ENCODE results near the gene CACNA2D3.

CACNA2D3 gene

DNA sequence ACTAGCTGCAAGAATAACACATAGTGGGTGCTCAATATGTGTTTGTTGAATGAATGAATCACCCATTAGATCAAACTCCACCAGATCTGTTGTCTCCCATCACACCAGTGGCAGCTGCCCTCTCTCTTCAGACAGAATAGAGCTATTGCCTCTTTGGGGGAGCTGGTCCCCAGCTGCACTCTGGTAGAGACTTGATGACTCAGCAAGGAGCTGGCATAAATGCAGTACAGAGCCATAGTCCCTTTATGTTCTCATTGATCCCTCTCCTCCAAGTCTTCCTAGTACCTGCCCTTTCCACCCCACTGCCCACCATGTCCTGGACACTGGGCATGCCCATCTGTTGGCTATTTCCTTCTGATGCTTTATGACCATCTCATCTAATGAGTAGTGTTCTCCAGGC lies 443.6 kb downstream of the CACNA2D3 start:
- no peaks in the 10 kb centered on the region for H3K36me3 Mint-ChIP-seq (ENCODE audit: low read depth)
- H3K9me3 Mint-ChIP-seq, result no peaks in the 10 kb centered on the region
- H3K27me3 Mint-ChIP-seq, result peaks cover 3% of the 10 kb centered on the region
- no peak for DNase-seq
- H3K27ac Mint-ChIP-seq, result no peak overlapping the region
- no peaks in the 10 kb centered on the region for H3K4me1 Mint-ChIP-seq
- no peak for ATAC-seq
- no peak overlapping the region for H3K4me3 Mint-ChIP-seq

DNA sequence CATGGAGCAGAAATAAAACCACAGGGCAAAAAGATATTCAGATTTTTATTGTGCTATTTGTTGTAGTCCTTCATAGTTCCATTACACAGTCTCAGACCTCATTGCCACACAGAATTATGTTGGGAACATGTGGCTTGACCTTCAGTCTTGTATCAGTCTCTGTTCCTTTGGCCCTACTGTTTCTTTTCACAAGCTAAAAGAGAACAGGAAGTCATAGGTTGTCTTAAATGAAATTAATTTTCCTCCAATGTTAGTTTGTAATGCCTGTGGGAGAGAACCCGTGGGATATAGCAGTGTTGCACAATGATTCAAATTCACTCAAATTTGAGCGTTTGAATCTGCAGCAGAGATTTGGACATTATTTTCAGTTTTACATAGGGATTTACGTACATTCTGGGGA lies 445.6 kb downstream of the CACNA2D3 start:
- ATAC-seq, result no peak
- H3K27me3 Mint-ChIP-seq, result peaks cover 3% of the 10 kb centered on the region
- no peaks in the 10 kb centered on the region for H3K36me3 Mint-ChIP-seq (ENCODE audit: low read depth)
- no peak for DNase-seq
- no peak overlapping the region for H3K27ac Mint-ChIP-seq
- no peaks in the 10 kb centered on the region for H3K9me3 Mint-ChIP-seq
- H3K4me1 Mint-ChIP-seq, result no peaks in the 10 kb centered on the region
- no peak overlapping the region for H3K4me3 Mint-ChIP-seq

DNA sequence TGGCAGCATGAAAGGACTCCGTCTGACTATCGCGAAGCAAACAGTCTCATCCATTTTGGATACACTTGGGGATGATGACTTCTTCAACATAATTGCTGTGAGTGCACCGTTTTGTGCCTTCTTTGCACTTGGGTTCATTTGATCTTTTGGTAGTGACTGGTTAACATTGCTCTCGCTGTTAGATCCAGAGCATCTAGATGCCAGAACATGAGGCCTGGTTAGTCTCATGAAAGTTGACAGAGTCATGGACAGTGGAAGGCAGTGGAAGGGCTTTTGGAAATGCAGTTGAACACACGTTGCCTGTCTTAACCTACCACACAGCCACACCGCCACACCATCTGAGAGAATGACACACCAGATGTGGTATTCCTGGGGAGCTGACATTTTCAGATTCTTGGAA lies 447.7 kb downstream of the CACNA2D3 start:
- Mint-ChIP-seq H3K4me3 (no peak overlapping the region), H3K36me3 (ENCODE audit: low read depth) (no peaks in the 10 kb centered on the region), H3K27me3 (no peaks in the 10 kb centered on the region), H3K4me1 (no peaks in the 10 kb centered on the region), H3K9me3 (no peaks in the 10 kb centered on the region), H3K27ac (no peak overlapping the region)
- DNase-seq (no peak), ATAC-seq (no peak)

DNA sequence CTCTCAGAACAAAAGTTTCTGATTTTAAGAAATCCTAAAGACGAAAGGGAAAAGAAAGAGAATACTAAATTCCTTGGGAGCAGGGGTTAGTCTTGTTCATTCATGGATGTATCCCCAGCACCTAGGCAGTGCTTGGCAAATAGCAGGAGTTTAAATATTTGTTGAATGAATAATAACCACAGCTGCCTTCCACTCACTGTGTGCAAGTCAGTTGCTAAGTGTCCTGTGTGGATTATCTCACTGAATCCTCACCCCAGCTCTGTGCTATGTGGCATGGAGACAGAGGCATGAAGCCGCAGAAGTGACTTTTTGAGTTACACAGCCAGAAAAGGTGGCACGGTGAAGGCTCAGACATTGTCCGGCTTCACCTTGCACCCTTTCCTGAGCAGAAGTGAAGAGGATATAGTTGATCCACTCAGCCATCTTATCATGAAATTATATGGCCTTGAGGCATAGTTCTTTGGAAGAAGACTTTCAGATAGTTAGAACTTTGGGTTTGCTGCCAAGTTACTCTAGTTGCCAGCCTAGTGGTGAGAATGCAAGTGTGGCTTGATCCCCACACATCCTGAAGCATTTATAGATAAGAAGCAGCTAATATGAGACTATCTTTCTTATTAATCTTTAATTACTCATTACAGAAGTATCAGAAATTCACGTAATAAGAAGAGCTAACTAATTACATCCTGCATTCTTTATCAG lies 450.0 kb downstream of the CACNA2D3 start:
- Mint-ChIP-seq H3K9me3 (no peaks in the 10 kb centered on the region), H3K4me1 (no peaks in the 10 kb centered on the region), H3K27me3 (no peaks in the 10 kb centered on the region), H3K27ac (no peak overlapping the region), H3K4me3 (no peak overlapping the region), H3K36me3 (ENCODE audit: low read depth) (no peaks in the 10 kb centered on the region)
- ATAC-seq (no peak), DNase-seq (no peak)

DNA sequence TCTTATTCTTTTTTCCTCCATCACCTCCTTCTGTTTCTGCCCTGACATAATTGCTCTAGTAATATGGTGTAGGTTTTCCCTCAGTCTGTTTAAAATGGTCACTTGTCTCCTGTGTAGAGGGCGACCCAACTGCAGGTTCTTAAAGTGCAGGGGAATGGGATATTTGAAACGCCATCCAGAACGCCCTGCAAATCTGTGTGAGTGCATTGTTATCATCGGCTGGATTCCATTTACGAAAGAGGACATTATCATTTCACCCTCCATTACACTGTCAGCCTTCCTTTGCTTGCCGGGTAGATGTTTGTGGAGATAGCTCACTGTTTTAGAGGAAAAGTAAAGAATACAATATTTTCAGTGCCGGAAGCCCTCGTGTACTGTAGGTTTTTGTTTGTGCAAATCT lies 451.5 kb downstream of the CACNA2D3 start:
- Mint-ChIP-seq H3K27me3 (no peaks in the 10 kb centered on the region), H3K36me3 (ENCODE audit: low read depth) (no peaks in the 10 kb centered on the region), H3K9me3 (no peaks in the 10 kb centered on the region), H3K4me1 (no peaks in the 10 kb centered on the region), H3K27ac (no peak overlapping the region), H3K4me3 (no peak overlapping the region)
- ATAC-seq (no peak), DNase-seq (no peak)

DNA sequence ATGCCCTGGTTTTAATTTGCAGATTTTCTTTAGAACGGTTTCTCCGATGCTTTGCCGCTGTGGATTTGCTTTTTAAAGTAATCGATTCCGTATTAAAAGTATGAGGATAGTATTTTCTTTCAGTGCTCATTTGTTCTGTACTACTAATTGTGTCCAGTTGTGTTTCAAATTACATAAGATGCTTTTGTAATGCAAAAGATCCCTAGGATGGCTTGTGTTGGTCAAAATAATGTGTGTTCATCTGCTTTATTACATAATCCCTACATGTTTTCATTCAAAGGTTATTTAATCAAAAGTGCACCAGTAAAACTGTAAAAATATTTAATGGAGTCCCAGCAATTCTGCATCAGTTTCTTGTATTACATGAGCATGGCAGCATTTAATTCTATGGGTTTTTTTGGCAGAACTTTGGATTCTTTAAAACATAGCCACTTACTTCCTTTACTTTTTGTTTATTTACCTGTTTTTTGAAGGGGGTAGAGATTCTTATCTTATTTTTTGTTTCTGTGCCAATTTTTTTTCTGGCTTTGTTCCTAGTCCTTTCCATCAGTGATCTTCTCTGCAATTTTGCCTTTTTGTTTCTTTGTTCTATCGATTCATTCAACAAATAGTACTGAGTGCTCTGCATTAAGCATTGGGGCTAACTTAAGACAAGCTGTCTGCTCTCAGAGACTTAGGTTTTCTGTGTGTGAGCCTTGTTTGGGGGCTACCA lies 452.7 kb downstream of the CACNA2D3 start:
- no peak for ATAC-seq

DNA sequence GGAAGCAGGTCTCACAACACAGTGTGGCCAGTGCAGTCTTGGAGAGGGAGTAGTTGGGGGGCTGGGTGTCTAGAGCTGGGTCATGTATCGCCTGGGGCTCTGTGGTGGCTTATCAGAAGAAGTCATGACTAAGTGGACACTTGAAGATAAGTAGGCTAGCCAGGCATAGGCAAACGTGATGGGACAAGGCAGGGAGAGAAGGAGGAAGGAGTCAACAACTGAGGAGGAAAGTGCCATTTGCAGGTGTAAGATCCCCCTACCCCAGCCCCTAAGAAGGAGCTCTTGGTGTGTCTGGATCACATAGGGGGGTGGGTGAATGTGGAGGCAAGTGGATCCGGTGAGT lies 453.2 kb downstream of the CACNA2D3 start:
- ATAC-seq, result no peak
- H3K4me1 Mint-ChIP-seq, result no peaks in the 10 kb centered on the region
- no peak for DNase-seq
- H3K9me3 Mint-ChIP-seq, result no peaks in the 10 kb centered on the region
- no peak overlapping the region for H3K4me3 Mint-ChIP-seq
- no peaks in the 10 kb centered on the region for H3K36me3 Mint-ChIP-seq (ENCODE audit: low read depth)
- H3K27me3 Mint-ChIP-seq, result no peaks in the 10 kb centered on the region
- no peak overlapping the region for H3K27ac Mint-ChIP-seq

More for the DNA sequence above, 452.7 kb downstream of the CACNA2D3 start:
- no peak overlapping the region for H3K4me3 Mint-ChIP-seq
- no peaks in the 10 kb centered on the region for H3K9me3 Mint-ChIP-seq
- no peak overlapping the region for H3K27ac Mint-ChIP-seq
- H3K27me3 Mint-ChIP-seq, result no peaks in the 10 kb centered on the region
- no peaks in the 10 kb centered on the region for H3K36me3 Mint-ChIP-seq (ENCODE audit: low read depth)
- no peak for DNase-seq
- no peaks in the 10 kb centered on the region for H3K4me1 Mint-ChIP-seq

DNA sequence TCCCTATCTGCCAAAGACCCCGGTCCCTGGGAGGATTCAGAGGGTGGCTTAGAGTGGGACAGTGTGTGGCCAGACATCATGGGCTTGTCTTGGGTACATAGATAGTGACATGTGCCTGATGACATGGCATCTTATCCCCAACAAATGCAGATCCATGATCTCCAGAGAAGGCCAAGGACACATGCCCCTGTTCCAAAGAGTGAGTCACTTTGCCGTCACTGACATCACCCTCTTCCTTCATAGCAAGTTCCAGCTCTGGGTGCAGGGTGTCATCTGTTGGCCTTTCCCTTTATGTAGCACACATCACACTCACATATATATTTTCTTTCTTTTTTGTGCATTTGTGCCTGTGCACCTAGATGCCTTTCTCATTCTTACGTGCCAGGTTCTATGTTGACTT lies 455.0 kb downstream of the CACNA2D3 start:
- no peaks in the 10 kb centered on the region for H3K4me1 Mint-ChIP-seq
- no peak overlapping the region for H3K27ac Mint-ChIP-seq
- H3K27me3 Mint-ChIP-seq, result no peaks in the 10 kb centered on the region
- DNase-seq (no peak), ATAC-seq (no peak)
- no peak overlapping the region for H3K4me3 Mint-ChIP-seq
- H3K36me3 Mint-ChIP-seq (ENCODE audit: low read depth), result no peaks in the 10 kb centered on the region
- H3K9me3 Mint-ChIP-seq, result no peaks in the 10 kb centered on the region

DNA sequence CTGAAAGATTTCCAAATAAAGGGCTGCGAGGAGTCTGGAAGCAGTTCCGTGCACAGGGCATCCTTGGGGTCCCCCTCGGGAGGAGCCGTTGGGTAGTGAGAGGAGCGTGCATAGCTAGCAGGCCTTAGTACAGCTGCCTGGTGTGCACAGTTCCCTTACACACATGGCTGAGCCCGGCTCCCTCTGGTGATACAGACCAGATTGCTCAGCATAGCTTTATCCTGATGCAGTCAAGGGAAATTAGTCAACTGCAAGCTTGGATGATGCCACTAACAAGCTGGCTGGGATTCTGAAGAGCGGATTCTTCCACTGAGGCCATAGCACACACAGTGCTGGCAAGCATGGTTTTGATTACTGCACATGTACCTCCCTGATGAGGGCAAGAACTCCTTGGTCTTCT lies 456.1 kb downstream of the CACNA2D3 start:
- H3K4me1 Mint-ChIP-seq, result no peaks in the 10 kb centered on the region
- H3K4me3 Mint-ChIP-seq, result no peak overlapping the region
- H3K27me3 Mint-ChIP-seq, result no peaks in the 10 kb centered on the region
- ATAC-seq, result no peak
- H3K9me3 Mint-ChIP-seq, result no peaks in the 10 kb centered on the region
- H3K36me3 Mint-ChIP-seq (ENCODE audit: low read depth), result no peaks in the 10 kb centered on the region
- no peak overlapping the region for H3K27ac Mint-ChIP-seq
- DNase-seq, result no peak

DNA sequence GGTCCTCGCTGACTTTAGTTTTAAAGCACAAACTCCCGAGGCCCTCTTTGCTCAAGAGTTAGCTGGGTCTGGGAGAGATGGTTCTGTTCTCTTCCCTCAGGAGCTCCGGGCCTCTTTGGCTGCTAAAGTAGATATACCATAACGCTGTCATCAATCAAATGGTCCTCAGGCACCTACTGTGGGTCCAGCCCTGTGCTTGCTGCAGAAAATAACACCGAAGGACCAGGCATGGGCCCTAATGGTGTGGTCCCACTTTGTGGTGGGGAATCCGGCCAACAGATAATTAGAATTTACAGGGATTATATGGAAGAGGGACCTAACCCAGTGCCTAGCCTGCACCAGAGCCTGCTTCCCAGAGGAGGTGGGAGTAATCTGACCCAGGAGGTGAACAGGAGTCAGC lies 458.1 kb downstream of the CACNA2D3 start:
- Mint-ChIP-seq H3K9me3 (no peaks in the 10 kb centered on the region), H3K27me3 (no peaks in the 10 kb centered on the region)
- ATAC-seq, result no peak

DNA sequence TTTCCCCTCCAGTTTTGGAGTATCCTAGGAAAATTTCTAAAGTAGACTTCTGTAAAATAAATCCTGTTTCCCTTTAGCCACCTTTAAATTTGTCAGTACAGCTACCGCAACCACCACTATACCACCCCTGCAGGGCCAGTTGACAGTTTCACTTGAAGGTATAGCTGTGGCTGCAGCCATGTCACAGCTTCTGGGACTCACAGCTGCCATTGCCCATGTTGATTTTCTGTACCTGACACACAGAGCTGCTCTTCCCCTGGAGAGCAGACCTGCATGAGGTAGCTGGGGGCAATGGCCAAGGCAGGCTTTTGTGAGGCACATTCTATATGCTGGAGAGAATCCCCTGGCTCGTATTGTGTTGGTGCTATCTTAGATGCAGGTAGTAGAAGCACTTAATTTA lies 460.1 kb downstream of the CACNA2D3 start:
- ATAC-seq (no peak), DNase-seq (no peak)
- no peak overlapping the region for H3K27ac Mint-ChIP-seq
- no peak overlapping the region for H3K4me3 Mint-ChIP-seq
- H3K36me3 Mint-ChIP-seq (ENCODE audit: low read depth), result no peaks in the 10 kb centered on the region
- no peaks in the 10 kb centered on the region for H3K4me1 Mint-ChIP-seq
- H3K27me3 Mint-ChIP-seq, result no peaks in the 10 kb centered on the region
- H3K9me3 Mint-ChIP-seq, result no peaks in the 10 kb centered on the region

More for the DNA sequence above, 458.1 kb downstream of the CACNA2D3 start:
- Mint-ChIP-seq H3K4me3 (no peak overlapping the region), H3K27ac (no peak overlapping the region), H3K36me3 (ENCODE audit: low read depth) (no peaks in the 10 kb centered on the region), H3K4me1 (no peaks in the 10 kb centered on the region)
- no peak for DNase-seq

DNA sequence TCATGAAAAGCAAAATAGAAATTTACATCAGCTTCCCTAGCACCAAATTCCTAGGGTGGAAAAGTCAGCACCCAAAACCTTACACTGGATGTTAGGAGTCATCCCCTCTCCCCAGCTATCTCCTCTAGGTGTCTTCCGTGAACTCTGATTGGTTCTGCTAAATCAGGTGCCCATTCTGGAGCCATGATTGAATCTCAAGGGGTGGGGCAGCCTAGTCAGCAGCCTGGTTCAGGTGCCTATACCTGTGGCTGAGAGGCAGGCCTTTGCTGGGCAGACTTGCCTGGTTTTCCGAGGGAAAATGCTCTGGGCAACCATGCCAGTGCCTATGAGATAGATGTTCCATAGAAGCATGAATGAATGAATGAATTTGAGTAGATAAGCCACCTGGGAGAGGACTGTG lies 468.8 kb downstream of the CACNA2D3 start:
- ATAC-seq, result no peak
- H3K36me3 Mint-ChIP-seq (ENCODE audit: low read depth), result no peaks in the 10 kb centered on the region
- peaks cover 4% of the 10 kb centered on the region for H3K9me3 Mint-ChIP-seq
- no peaks in the 10 kb centered on the region for H3K4me1 Mint-ChIP-seq
- DNase-seq, result no peak
- no peaks in the 10 kb centered on the region for H3K27me3 Mint-ChIP-seq
- H3K4me3 Mint-ChIP-seq, result no peak overlapping the region
- no peak overlapping the region for H3K27ac Mint-ChIP-seq

DNA sequence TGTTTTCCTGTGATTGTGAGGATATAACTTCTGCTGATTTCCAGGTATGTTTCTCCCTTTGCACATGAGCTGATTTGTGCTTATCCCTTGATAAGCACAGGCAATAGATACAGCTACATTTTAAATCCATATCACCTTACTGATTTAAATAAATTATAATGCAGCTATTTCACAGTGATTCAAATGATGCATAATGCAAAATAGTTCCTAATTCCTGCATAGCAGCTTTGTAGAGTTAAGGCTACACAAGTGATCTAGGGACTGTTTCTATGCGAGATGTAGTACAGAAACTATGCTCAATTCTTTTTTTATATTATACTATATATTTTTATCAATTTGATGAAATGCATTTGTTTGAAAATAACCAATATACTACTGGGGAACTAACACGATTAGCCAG lies 471.3 kb downstream of the CACNA2D3 start:
- DNase-seq, result no peak
- no peak overlapping the region for H3K27ac Mint-ChIP-seq
- H3K27me3 Mint-ChIP-seq, result no peaks in the 10 kb centered on the region
- H3K9me3 Mint-ChIP-seq, result peaks cover 7% of the 10 kb centered on the region
- ATAC-seq, result no peak
- H3K4me3 Mint-ChIP-seq, result no peak overlapping the region
- no peaks in the 10 kb centered on the region for H3K4me1 Mint-ChIP-seq
- H3K36me3 Mint-ChIP-seq (ENCODE audit: low read depth), result no peaks in the 10 kb centered on the region

DNA sequence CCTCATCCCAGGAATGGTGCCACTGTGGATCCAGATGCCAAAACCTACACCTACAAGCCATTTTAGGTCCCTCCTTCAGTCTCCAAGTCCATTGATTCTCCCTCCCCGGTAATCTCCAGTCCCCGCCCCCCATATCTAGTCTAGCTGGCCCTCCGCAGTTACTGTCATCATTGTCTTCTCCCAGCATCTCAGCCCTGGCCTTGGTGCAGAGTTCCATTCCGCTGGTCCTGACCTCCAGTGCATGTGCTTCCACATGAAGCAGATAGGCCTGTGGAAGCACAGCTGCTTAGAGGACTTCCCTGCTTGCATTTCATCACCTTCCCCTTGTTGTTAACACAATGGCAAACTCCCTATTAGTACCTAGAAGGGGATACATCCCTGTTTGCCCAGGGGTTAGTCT lies 473.7 kb downstream of the CACNA2D3 start:
- Mint-ChIP-seq H3K27me3 (no peaks in the 10 kb centered on the region), H3K4me1 (no peaks in the 10 kb centered on the region), H3K36me3 (ENCODE audit: low read depth) (no peaks in the 10 kb centered on the region), H3K27ac (no peak overlapping the region), H3K9me3 (peaks cover 3% of the 10 kb centered on the region), H3K4me3 (no peak overlapping the region)
- ATAC-seq (no peak), DNase-seq (no peak)

DNA sequence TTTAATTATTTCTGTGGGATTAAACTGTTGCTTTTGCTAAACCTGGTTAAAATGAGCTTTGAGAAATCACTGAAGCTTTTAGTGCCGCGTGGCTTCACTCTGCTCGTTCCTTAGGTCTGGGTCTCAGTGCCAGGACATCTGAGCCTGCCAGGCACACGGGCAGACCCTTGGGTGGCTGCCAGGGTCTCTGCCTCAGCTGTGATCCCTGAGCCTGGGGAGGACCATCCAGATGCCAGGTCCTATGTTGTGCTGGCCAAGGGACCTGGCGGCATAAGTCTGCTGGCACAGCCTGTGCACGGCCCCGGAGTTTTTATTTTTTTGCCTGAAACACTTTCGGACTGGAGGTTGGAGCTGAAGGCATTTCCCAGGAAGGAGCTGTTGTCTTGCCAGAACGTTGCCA lies 477.4 kb downstream of the CACNA2D3 start:
- Mint-ChIP-seq H3K4me3 (no peak overlapping the region), H3K36me3 (ENCODE audit: low read depth) (no peaks in the 10 kb centered on the region), H3K27me3 (no peaks in the 10 kb centered on the region), H3K4me1 (no peaks in the 10 kb centered on the region), H3K27ac (no peak overlapping the region), H3K9me3 (peaks cover 3% of the 10 kb centered on the region)
- DNase-seq, result no peak
- no peak for ATAC-seq

Data from activated naive CD8-positive, alpha-beta T cell treated with anti-CD3 and anti-CD28 coated beads, Interleukin-2, amount 50 U/mL, for 24 hours (primary cell).